GM19468 (cell line): ENCODE data around the gene NSMCE1.
"Not testable (repeated sequence)": the region's sequence is repeated elsewhere in the genome, so short reads cannot be mapped to it uniquely, and the experiment has no call there.

Source experiments
- ATAC-seq: cut with Tn5 transposase; IDR thresholded peaks from one replicate; pipeline ENCODE4 v1.9.1; 2021; ENCODE audit warnings: mild to moderate bottlenecking, moderate library complexity, moderate number of reproducible peaks; ENCODE audit not compliant: unreplicated experiment; ENCODE audit errors: extremely low read depth

The NSMCE1 gene

DNA sequence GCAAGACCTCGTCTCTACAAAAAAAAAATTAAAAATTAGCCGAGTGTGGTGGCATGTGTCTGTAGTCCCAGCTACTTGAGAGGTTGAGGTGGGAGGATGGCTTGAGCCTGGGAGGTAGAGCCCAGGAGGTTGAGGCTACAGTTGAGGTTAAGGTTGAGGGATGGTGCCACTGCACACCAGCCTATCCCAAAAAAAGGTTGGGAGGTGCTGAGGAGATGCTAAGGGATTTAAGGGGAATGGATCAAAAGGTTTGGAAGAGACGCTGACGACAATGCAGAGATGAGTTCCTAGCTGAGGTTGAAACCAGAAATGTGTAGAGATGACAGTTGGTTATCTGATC, 4.7 kb upstream of the NSMCE1 start:
- ATAC-seq, result no peak

DNA sequence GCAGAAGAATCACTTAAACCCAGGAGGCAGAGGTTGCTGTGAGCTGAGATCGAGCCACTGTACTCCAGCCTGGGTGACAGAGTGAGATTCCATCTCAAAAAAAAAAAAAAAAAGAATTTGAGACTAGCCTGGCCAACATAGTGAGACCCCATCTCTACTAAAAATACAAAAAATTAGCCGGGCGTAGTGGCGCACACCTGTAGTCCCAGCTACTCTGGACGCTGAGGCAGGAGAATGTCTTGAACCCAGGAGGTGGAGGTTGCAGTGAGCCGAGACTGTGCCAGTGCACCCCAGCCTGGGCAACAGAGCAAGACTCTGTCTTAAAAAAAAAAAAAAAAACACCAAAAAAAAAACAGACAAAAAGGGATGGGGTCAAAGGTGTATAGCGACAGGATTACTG, 4.1 kb upstream of the NSMCE1 start:
- not testable (repeated sequence) for ATAC-seq

DNA sequence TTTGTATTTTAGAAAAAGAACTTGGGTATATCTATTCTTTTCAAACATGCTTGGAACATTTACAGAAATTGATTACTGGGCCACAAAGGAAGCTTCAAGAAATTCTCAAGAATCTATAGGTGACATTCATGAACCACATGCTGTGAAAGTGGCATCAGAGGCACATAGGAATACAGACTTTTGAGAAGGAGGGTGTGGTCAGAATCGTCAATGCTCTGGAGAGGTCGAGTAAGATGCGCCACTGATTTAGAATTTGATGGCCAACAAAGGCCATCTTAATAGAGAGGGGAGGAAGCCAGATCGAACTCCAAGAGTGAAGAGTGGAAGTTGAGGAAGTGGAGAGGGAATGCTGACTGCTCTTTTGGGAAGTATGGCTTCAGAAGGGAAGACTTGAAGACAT, 3.5 kb upstream of the NSMCE1 start:
- ATAC-seq, result no peak

DNA sequence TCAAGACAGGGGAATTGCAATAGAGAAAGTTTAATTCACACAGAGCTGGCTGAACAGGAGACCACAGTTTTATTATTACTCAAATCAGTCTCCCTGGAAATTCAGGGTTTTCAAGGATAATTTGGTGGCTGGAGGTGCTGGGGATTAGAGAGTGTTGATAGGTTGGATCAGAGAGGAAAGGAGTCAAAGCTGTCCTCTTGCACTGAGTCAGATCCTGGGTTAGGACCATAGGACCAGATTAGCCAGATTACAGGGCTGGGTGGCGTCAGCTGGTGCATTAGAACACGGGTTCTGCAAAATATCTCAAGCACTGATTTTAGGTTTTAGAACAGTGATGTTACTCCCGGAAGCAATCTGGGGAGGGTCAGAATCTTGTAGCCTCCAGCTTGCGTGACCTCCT, 1.8 kb upstream of the NSMCE1 start:
- no peak for ATAC-seq

DNA sequence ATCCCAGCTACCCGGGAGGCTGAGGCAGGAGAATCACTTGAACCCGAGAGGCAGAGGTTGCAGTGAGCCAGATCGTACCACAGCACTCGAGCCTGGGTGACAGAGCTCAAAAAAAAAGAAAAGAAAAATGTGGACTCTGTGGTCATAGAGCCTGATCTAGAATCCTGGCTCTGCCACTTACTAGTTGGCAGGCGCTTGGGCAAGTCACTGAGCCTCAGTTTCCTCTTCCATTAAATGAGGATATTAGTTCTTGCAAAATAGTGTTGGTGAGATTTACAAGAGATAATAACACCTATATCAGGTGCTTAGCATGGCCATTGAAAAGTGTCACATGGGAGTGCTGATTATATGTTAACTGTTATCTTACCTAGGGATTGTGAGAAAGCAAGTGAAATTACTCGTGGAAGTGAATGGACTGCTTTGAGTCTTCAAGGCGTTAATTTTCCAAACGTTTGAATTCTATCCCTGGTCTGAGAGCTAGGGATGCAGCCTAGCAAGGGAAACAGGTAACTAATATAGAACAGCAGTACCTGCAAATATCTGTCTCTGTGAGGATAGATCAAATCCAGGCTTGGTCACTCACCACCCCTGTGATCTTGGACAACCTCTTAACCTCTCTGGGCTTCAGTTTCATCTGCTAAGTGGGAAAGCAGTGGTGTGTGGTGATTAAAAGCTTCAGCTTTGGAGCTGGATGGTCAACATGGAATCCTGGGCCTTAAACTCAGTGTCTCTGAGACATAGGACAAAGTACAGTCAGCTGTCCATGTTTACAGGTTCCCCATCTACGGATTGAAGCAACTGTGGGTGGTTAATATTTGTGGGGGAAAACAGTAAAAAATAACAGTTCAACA, 953 bp upstream of the NSMCE1 start:
- ATAC-seq, result no peak

DNA sequence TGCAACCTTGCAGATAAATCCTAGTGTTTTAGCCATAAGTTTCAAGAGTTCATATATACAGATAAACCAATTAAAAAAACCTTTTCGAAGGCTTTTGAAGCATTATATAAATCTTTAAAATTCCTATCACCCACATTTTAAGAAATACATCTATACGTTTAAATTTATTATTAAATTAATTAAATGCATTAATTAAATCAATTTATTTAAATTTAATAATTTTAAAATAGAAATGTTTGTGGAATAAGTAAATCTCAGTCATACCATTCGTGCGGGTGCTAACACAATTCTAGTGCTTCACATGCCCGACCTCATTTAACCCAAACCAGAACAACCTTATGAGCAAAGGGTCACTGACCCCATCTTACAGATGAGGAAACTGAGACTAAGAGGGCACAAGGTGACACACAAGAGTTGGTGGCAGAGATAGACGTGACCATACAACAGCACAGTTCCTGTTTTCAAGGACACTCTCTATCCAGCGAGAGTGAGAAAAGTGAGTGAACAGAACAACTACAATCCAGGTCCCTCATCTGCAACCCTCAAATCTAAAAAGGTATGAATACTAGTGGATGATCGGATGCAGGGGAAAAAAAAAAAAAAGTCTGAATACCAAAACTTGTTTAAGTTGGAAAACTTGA, 1.4 kb downstream of the NSMCE1 start:
- no peak for ATAC-seq

DNA sequence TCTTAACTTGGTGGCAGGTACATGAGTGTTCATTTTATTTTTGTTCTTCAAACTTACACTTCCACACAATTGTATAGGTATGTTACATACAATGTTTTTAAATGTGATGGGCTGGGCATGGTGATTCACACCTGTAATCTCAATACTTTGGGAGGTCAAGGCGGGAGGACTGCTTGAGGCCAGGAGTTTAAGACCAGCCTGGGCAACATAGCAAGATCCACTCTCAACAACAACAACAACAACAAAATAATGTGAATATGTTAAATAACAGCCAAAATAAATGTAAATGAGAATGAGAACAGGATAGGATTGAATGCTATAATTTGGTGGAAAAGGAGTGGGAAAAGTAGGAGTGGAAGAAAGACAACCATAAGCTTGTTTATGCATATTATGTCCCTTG, 2.6 kb downstream of the NSMCE1 start:
- no peak for ATAC-seq

DNA sequence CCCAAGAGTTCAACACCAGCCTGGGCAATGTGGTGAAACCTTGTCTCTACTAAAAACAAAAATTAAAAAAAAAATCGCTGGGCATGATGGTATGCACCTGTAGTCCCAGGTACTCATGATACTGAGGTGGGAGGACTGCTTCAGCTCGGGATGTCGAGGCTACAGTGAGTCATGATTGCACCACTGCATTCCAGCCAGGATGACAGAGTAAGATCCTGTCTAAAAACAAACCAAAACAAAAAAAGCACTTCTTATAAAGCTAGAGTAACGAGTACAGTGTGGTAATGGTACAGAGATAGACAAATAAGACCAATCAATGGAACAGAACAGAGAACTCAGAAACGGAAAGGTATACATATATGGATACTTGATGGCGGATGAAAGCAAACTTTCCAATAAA, 4.4 kb downstream of the NSMCE1 start:
- no peak for ATAC-seq

DNA sequence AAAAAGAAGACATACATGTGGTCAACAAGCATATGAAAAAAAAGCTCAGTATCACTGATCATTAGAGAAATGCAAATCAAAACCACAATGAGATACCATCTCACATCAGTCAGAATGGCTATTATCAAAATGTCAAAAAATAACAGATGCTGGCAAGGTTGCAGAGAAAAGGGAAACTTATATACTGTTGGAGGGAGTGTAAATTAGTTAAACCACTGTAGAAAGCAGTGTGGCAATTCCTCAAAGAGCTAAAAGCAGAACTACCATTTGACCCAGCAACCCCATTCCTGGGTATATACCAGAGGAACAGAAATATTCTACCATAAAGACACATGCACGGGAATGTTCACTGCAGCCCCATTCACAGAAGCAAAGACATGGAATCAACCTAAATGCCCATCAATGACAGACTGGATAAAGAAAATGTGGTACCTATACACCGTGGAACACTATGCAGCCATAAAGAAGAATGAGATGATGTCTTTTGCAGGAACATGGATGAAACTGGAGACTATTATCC, 5.6 kb downstream of the NSMCE1 start:
- ATAC-seq, result not testable (repeated sequence)

DNA sequence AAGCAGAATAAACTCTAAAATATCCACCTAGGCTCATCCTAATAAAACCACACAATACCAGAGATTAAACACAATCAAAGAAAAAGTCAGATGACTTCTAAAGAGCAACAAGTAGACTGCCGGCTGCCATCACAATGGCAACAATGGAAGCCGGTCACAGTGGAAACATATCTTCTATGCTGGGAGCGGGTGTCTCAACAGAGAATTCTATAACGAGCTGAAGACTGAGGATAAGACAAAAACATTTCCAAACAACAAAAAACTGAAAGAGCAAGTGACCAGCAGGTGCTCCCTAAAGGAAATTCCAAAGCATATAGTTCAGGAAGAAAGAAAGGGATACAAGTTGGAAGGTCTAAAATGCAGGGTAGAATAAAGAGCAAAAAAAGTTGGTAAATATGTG, 8.9 kb downstream of the NSMCE1 start:
- ATAC-seq, result no peak

DNA sequence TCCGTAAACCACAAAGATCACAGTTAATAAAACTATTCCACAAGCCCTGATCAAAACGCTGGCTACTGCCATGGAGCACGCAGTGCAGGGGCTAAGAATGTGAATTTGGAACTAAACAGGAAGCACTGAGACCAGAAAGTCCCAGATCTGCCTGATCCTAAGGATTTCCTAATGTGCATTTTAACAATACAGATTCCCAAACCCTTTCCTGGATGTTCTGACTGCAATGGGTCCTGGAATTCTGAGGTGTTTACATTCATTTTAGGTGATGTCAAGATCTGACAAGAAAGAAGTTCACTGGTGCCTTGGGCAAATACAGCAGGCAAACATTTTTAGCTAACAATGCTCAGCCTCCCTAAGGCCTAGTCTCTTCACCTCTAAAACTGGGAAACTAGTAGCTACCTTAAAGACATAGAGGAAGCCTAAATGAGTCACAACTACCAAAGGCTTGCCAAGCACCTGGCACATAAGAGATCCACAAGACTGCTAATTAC, 10.3 kb downstream of the NSMCE1 start:
- ATAC-seq, result no peak

DNA sequence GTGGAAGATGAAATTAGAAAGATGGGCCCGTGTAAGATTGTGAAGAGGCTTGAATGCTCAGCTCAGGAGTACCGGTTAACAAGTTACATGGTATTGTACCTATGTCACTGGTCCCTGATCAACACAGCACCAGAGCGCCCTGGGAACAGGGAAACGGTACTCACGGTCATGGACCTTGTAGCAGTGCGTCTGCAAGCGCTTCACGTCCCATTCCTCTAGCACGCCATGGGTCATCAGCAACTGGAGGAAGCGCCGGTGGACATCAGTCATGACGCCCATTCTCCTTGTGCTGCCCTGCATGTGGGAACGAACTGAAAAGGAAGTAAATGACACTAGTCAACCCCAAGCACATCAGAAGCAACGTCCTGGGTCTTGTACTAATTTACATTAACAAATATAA, 11.3 kb downstream of the NSMCE1 start:
- no peak for ATAC-seq

DNA sequence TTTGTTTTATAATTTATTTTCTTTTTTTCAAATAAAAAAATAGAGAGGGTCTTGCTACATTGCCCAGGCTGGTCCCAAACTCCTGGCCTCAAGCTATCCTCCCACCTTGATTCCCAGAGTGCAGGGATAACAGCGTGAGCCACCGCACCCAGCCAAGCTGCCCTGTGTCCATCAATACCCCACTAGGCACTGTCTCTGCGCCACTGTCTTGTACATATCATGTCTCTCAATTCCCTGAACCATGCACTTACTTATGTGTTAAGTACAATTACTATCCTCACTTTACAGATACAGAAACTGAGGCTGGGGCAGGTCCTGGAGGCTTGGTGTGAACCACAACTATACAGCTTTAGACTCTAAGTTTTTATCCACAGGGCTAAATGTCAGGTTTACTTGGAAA, 11.7 kb downstream of the NSMCE1 start:
- no peak for ATAC-seq

DNA sequence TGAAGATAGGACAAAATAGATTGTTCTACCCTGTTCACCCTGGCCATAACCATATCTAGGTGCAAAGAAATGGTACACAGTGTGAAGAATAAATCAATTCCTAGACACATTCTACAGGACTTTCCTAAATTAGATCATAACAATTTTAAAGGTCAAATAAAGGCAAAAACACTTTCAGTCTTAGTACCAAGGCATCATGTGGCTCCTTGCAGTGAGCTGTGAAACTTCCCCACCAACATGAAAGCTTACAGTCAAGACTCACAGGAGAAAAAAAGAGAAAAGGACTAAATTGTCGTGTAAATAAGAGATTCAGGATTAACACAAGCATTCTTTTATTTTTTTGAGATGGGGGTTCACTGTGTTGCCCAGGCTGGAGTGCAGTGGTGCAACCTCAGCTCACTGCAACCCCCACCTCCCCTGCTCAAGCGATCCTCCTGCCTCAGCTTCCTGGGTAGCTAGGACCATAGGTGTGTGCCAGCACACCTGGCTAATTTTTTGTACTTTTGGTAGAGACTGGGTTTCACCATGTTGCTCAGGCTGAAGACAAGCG, 14.2 kb downstream of the NSMCE1 start:
- ATAC-seq, result no peak

DNA sequence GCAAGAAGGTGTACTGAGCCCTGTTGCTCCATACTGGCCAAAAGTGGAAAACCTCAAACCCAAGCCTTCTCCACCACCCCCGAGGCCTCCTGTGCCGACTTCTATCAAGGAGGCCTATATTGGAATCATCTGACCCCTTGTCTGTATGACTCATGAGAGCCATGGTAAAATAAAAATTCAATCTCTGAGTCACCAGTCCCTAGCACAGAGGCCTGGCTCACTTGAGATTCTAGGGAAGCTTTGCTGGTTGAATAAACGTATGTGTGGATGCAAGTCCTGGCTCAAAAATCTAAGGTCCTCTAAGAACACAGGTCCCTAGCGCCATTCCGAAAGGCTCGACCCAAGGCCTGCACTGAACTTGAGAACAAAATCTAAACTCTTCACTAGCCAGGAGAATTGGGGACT, 15.0 kb downstream of the NSMCE1 start:
- ATAC-seq, result no peak

DNA sequence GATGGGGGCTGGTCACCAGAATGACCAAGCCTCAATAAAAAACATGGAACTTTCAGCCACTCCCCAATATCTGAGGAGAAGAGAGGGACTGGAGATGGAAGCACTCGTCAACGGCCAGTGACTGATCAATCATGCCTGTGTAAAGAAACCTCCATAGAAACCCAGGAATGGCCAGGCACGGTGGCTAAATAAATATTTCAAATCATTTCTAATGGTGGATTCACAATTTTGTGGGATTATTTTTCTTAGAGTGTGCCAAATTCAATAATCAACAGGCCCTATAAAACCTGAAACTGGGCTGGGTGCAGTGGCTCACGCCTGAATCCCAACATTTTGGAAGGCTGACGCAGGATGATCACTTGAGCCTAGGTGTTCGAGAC, 16.4 kb downstream of the NSMCE1 start:
- no peak for ATAC-seq

DNA sequence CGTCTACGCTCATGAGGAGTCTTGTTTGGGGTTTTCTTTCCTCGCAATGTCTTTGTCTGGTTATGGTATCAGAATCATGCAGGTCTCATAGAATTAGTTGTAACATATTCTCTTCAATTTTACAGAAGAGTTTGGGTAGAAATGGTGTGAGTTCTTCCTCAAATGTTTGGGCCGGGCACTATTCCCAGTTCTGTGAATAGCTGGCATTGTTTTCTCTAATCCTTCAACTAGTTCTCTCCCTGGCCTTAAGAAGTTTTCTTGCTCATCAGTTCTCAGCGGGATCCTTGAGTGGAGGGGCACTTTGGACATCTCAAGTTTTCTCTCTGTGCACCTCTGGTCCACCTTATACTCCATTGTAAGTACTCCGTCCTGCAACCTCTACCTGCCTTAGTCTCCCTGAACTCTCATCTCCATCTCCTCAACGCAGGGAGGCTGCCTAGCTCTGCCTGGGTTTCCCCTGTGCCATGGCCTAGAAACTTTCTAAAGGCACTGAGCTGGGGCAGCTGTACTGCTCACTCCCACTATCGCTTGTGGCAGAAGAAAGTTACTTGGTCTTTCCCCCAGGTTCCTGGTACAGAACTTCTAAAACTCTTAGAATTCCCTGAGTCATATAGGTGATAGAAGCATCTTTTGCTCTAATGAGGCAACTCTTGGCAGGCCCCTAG, 16.9 kb downstream of the NSMCE1 start:
- no peak for ATAC-seq

DNA sequence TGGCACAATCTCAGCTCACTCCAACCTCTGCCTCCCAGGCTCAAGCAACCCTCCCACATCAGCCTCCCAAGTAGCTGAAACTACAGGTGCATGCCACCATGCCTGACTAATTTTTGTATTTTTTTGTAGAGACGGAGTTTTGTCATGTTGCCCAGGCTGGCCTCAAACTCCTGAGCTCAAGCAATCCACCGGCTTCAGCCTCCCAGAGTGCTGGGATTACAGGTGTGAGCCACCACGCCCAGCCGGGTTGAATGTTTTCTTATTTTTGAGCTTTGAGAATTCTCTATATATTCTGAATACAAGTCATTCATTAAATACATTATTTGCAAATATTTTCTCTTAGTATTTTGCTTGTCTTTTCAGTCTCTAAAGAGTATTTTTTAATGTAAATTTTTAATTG, 19.7 kb downstream of the NSMCE1 start:
- ATAC-seq, result not testable (repeated sequence)

DNA sequence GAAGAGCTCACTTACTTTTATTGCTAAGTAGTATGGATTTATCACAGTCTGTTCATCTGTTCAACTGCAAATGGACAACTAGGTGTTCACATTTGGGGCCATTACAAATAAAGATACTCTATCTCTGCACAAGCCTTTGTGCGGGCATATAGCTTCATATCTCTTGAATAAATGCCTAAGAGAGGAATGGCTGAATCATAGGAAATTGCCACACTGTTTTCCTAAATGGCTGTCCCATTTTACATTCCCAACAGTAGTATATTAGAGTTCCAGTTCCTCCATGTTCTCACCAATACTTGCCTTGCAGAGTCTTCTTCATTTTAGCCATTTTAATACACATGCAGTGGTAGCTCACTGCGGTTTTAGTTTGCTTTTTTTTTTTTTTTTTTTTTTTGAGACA, 20.5 kb downstream of the NSMCE1 start:
- no peak for ATAC-seq

DNA sequence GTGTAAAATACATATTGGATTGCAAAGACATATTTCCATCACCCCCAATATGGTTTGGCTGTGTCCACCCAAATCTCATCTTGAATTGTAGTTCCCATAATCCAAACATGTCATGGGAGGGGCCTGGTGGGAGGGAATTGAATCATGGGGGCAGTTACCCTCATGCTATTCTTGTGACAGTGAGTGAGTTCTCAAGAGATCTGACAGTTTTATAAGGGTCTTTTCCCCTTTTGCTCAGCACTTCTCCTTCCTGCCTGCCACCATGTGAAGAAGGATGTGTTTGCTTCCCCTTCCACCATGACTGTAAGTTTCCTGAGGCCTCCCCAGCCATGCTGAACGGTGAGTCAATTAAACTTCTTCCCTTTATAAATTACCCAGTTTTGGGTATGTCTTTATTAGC, 21.5 kb downstream of the NSMCE1 start:
- not testable (repeated sequence) for ATAC-seq

DNA sequence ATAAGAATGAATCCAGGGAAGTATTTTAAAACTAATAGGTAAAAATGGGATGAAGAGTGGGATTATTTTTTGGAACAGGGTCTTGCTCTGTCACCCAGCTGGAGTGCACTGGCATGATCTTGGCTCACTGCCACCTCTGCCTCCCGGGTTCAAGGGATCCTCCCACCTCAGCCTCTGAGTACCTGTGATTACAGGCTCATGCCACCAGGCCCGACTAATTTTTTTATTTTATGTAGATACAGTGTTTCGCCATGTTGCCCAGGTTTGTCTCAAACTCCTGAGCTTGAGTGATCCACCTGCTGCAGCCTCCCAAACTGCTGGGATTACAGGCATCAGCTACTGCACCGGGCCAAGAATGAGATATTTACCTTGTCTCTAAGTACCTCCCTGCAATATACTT, 22.1 kb downstream of the NSMCE1 start:
- no peak for ATAC-seq
